NCI-H2196 (cell line): ENCODE data around the gene CALU.

ENCODE experiments used
- DNase-seq: peaks from one replicate; lab custom pipeline; 2025; ENCODE audit not compliant: unreplicated experiment; lab: John Stamatoyannopoulos, UW

CALU gene

DNA sequence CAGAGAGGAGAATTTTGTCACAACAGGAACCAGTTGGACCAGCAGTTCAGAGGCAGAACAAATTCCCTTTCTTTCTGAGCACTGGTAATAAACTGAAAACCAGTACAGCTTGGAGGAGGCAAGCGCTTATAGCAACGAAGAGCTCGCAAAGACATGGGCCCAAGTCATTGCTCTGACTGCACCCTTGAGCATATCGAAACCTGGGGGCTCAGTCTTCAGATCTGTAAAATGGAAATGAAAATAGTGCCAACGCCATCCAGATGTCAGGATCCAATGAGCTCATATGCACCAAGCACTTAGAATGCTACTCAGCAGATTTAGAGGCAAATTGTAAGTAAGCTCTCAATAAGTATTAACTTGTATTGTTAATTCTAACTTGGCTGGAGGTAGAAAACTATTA, 14.4 kb upstream of the CALU start:
- no peak for DNase-seq

GRCh38 chr7:128725531-128725930, 13.6 kb upstream of the CALU start:
- no peak for DNase-seq

GRCh38 chr7:128726059-128726736, 13.0 kb upstream of the CALU start:
- DNase-seq, result no peak

DNA sequence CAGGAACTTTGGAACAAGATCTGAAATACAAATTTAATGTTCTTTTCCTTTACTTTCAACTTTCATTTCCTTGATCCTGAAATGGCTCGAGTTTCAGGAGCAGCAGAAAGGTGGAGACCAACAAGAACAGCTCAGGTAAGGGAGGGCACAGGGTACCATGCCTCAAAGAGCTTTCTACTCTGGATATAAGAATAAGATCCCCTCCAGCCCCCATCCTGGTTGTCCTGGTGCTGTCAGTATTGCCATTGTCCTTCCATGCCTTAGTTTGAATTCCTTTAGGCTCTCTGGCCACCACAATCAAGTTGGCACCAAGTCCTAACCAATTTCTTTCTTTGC, 12.5 kb upstream of the CALU start:
- DNase-seq, result no peak

DNA sequence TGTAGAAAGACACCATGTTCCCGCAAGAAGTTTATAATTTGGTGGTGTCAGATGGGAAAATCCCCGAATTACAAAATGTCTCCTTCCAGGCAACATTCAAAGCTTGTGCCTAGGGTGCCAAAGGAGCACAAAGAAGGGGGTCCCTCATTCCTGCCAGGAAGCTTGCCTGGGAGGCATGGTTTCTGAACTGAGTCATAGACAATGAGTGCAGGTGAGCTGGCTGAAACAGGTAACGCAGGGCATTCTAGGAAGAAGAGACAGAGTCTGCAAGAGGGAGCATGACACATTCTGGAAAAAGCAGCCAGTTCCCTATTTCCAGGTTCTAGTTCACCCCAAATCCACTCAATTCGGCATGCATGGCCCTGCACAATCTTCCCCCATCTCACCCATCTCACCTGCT, 11.9 kb upstream of the CALU start:
- DNase-seq, result no peak

GRCh38 chr7:128728598-128728997, 10.6 kb upstream of the CALU start:
- DNase-seq, result no peak

DNA sequence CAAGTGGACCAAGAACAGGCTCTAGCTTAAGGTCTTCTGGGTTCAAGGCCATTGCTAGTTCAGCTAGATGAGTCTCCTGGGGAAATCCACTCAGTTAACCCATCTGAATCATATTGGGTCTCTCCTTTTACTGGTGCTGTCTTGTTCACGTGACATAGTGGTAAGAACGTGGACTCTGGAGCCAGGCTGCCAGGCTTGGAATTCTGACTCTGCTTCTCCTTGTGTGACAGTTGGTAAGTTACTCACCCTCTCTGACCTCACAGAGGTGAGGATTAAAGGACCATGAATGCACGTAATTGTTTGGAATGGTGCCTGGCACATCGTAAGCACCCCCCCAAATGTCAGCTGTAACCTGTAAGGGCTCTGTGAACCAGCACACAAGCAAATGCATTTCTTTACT, 9.7 kb upstream of the CALU start:
- no peak for DNase-seq

DNA sequence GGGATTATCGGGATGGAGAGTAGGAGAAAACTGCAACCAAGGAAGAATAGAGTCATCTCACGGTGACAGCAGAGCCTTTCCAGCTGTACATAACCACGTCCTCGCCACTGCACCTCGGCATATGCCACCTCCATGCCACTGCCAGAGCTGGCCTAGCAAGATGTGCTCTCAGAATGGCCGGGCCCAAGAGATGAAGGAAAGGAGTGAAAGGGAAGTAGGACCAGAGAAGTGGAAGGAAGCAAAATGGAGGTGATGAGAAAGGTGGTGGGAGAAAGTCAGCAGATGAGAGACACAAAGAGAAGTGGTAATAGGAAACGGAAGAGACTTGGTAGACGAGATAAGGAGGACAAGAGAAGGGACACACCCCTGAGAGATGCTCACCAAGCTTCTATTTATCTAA, 8.0 kb upstream of the CALU start:
- no peak for DNase-seq

GRCh38 chr7:128732521-128733277, 6.5 kb upstream of the CALU start:
- no peak for DNase-seq

GRCh38 chr7:128733278-128733645, 5.9 kb upstream of the CALU start:
- no peak for DNase-seq

GRCh38 chr7:128734890-128735289, 4.3 kb upstream of the CALU start:
- DNase-seq, result no peak

GRCh38 chr7:128735436-128735835, 3.7 kb upstream of the CALU start:
- no peak for DNase-seq

- no peak for DNase-seq
Observed at GRCh38 chr7:128737441-128737840, 1.7 kb upstream of the CALU start.

- DNase-seq, result no peak
Observed at GRCh38 chr7:128737867-128738385, 1.2 kb upstream of the CALU start.

- DNase-seq, result no peak
Observed at GRCh38 chr7:128738570-128739047, 550 bp upstream of the CALU start.

DNA sequence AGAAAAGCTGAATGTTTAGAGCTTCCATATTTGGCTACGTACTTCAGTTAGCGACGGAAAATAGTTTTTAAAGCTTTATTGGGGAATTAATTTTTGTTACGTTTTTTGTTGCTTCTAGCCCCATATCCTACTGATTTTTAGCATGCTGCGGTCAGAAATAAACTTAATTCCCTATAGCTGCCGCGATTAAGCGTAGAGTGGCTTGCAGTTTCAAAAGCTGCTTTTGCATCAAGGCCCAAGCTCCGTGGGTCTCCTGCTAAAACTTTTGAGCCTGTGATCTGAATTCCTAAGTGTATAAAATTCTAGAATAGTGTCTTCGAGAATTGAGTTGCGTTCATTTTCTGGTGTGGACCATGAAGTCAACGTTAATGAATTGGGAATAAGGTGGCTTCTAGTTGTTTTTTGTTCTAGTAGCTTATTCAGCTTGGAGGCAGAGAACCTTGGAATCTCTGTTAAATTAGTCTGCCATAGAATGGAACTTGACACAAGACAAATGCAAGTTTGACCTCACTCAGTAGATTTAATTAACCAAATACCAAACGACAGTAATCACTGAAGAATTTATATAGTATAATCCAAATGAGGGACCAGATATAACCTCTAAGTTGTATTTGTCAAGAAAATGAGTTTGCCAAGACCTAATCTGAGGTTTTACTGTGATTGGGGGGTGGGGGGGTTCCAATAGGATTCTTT, 977 bp downstream of the CALU start:
- DNase-seq, result no peak

DNA sequence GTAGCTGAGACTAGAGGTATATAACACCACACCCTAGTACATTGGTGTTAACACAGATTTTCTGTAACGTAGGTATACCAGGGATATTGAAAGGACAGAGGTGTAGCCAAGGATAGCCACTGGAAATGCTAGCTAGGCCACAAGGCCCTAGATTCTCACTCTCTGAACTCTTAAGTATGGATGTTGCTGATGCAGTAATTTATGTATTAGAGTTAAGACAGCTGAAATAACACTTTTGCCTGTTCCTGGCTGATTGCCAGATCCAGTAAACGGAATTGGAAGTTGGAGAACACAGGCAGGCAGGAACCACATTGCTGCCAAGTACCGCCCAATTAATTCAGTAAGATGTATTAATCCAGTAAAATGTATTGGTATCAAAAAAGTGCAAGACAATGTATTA, 1.8 kb downstream of the CALU start:
- DNase-seq, result no peak

DNA sequence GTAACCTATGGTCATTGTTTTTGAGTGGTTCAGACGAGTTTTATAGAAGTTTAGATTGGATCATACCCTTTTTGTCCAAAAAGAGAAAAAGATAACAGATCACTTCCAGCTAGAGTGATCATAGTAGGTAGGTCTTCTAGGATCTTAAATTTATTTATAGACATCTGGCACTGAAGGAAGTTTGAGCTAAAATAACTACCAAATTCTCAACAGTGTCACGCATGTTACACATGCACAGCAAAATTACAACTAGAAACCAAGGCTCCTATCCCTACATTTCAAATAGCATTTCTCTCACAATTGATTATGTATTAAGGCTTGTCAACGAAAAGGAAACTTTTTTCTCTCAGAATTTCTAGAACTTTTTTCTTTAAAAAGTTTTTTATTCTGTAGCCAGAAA, 2.3 kb downstream of the CALU start:
- no peak for DNase-seq

DNA sequence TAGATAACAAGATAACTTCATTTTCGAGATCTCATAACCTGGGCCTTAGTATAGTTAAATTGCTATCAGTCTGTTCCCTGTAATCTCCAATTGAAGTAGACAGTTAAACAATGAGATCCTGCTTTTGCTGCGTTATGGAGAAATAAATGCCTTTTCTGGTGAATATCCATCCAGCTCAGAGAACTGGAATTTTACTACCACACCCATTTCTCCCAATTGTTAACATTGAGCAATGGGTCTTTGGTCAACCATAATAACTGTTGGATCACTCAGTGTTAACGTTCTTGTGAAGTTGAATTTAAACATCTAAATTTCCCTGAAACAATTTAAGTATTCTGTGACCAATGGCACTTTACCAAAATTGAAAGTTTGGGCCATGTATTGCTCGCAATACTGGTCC, 3.0 kb downstream of the CALU start:
- DNase-seq, result no peak

DNA sequence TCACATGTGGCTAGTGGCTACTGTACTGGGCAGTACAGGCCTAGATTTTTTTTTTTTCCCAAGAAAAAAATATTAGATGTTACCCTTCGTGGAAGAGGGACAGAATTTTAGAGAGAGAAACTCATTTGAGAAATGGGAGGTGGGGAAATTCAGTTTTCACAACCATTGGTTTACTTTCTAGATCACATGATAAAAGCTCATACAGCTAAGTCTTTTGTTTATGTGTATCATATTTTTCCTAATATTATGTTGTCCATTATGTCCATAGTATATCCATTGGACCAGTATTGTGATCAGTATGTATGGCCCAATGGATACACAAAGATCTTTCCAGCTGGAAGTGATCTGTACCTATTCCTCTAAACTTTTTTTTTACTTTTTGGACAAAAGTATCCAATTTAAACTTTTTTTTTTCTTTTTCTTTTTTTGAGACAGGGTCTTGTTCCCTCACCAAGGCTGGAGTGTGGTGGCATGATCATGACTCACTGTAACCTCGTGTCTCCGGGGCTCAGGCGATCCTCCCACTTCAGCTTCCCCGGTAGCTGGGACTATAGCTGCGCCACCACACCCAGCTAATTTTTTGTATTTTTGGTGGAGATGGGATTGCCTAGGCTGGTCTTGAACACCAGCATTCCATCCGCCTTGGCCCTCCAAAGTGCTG, 4.1 kb downstream of the CALU start:
- DNase-seq, result no peak

- no peak for DNase-seq
Observed at GRCh38 chr7:128744366-128744905, 5.3 kb downstream of the CALU start.
